CD4-positive, alpha-beta T cell (primary cell): Measurements from ENCODE around the gene ENOX2. TPM values are rescaled to one million over a fixed set of nuclear protein-coding genes. Genes with fewer than 3 reads are reported as not detected.
"Not testable (repeated sequence)": the region's sequence is repeated elsewhere in the genome, so short reads cannot be mapped to it uniquely, and the experiment has no call there.

Experiments used
- ATAC-seq: fragments of 200-7000 bp; cut with Tn5 transposase; one replicate; pipeline ENCODE4 v1.10.0; 2022; ENCODE audit warnings: mild to moderate bottlenecking; ENCODE audit not compliant: poor library complexity
- CTCF ChIA-PET: fragments of 350-600 bp; sonication (Branson Sonifier 250); formaldehyde crosslinking; loops from one replicate; lab custom pipeline; 2021; ENCODE audit warnings: antibody characterized with exemption, inconsistent platforms; lab: Charles Lee
- POLR2A ChIA-PET: fragments of 350-600 bp; sonication (Branson Sonifier 250); formaldehyde crosslinking; loops from one replicate; lab custom pipeline; 2021; ENCODE audit warnings: antibody characterized with exemption, inconsistent platforms; lab: Charles Lee
- DNase-seq, 14 experiments: peaks; one replicate each; pipeline ENCODE4 v3.0.0-alpha.2; 2013 to 2020; ENCODE audit warnings: mixed read lengths in 2 of 14
- H3K27ac ChIP-seq, 2 donors: one replicate each; pipeline versions ENCODE4 v1.5.1 to v1.7.0; 2013; ENCODE audit warnings: low read length in 2 of 2, low read depth in 1 of 2, mild to moderate bottlenecking in 1 of 2
- H3K27me3 ChIP-seq, 2 experiments: 1 replicate in 1 of 2; 2 replicates in 1 of 2; pipeline versions ENCODE4 v1.6.1 to v1.7.0; 2013; ENCODE audit warnings: low read length in 2 of 2, control low read depth in 1 of 2, mild to moderate bottlenecking in 1 of 2, moderate library complexity in 1 of 2; ENCODE audit not compliant: insufficient read depth in 2 of 2, control insufficient read depth in 1 of 2
- H3K36me3 ChIP-seq: one replicate; pipeline ENCODE4 v1.6.1; 2013; ENCODE audit warnings: low read length, control low read depth; ENCODE audit not compliant: insufficient read depth
- H3K4me1 ChIP-seq: one replicate; pipeline ENCODE4 v1.6.1; 2013; ENCODE audit warnings: low read length, control low read depth; ENCODE audit not compliant: insufficient read depth
- H3K4me3 ChIP-seq: one replicate; pipeline ENCODE4 v1.5.1; 2013; ENCODE audit warnings: mild to moderate bottlenecking, low read length, moderate library complexity
- H3K9me3 ChIP-seq, 2 experiments: 1 replicate in 1 of 2; 2 replicates in 1 of 2; pipeline versions ENCODE4 v1.6.1 to v1.7.0; 2013; ENCODE audit warnings: low read length in 2 of 2, mild to moderate bottlenecking in 2 of 2, control low read depth in 1 of 2, moderate library complexity in 1 of 2; ENCODE audit not compliant: control insufficient read depth in 1 of 2, insufficient read depth in 1 of 2
- H3K27ac Mint-ChIP-seq: one replicate; pipeline ENCODE4 v1.8.0; 2020; ENCODE audit warnings: mixed read lengths
- H3K27me3 Mint-ChIP-seq: one replicate; pipeline ENCODE4 v1.8.0; 2021; ENCODE audit warnings: mixed read lengths
- H3K36me3 Mint-ChIP-seq: one replicate; pipeline ENCODE4 v1.8.0; 2021; ENCODE audit warnings: low read depth, mixed read lengths
- H3K4me1 Mint-ChIP-seq: one replicate; pipeline ENCODE4 v1.8.0; 2021; ENCODE audit warnings: low read depth, mixed read lengths
- H3K4me3 Mint-ChIP-seq: one replicate; pipeline ENCODE4 v1.8.0; 2020; ENCODE audit warnings: mild to moderate bottlenecking, mixed read lengths
- H3K9me3 Mint-ChIP-seq: one replicate; pipeline ENCODE4 v1.8.0; 2020; ENCODE audit warnings: mixed read lengths
- intact Hi-C, 2 experiments: fragments of 100-400 bp; cut with DNase I in 1 of 2; cut with micrococcal nuclease in 1 of 2; formaldehyde crosslinking; loops; one replicate each; pipeline versions ENCODE4 v1.15.1 to v1.9.0; 2023 to 2025; cut with DNase I, micrococcal nuclease
- total RNA-seq, 174 experiments: library from RNA in 2 of 174; stranded (reverse) in 2 of 174; gene quantifications; one replicate each; pipeline ENCODE4 v1.2.3 and lab custom pipeline; 2021 to 2026
- TF ChIP-seq, protein P1 (sequence below): fragments of 200-600 bp; IDR thresholded peaks from one replicate; pipeline ENCODE4 v1.8.0; 2022; ENCODE audit warnings: antibody characterized with exemption, mild to moderate bottlenecking

ENOX2 gene
- total RNA-seq, 2 experiments from 2014 or later: 4.0 to 6.5 TPM

DNA sequence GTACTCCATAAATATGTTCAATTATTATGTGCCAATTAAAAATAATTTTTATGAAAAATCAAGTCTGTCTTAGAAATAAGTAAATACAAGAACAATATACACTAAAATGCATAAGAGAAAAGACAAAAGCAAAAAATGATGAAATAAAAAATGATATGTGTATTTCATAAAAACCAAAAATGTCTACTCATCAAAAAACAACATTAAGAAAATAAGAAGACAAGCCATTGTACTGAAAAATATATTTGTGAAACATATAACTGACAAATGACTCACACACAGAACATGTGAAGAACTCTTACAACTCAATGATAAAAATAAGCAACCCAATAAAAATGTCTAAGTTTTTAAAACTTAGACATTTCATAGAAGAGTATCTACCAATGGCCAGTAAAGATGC, 34.1 kb upstream of the ENOX2 start:
- H3K4me3 Mint-ChIP-seq: no peak overlapping the region
- DNase-seq: no peak

DNA sequence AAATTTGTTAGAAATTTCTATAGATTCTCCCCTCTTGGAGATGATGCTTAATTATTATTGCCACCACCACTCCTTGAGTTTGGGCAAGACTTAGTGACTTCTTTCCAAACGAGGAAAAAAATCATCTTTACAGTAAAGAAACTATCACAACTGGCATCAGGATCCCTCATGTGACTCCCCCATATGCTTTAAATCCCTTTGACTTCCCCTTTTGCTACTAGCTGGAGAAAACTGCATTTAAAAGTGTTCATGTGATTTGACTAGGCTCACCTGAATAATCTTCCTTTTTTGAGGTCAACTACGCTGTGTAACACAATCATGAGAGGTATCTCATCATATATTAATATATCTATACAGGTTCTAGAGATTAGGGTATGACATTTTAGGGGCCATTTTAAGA, 30.3 kb upstream of the ENOX2 start:
- ChIA-PET CTCF (no interaction called here), POLR2A (no interaction called here)
- no peak overlapping the region for H3K27ac Mint-ChIP-seq
- H3K36me3 Mint-ChIP-seq: no peaks in the 10 kb centered on the region
- Histone ChIP-seq H3K4me1 (no peaks in the 10 kb centered on the region), H3K4me3 (no peak overlapping the region), H3K27me3 (no peaks in the 10 kb centered on the region), H3K36me3 (no peaks in the 10 kb centered on the region), H3K9me3 (no peaks in the 10 kb centered on the region), H3K27ac (no peak overlapping the region)
- no peak for ATAC-seq
- TF ChIP-seq, protein P1, sequence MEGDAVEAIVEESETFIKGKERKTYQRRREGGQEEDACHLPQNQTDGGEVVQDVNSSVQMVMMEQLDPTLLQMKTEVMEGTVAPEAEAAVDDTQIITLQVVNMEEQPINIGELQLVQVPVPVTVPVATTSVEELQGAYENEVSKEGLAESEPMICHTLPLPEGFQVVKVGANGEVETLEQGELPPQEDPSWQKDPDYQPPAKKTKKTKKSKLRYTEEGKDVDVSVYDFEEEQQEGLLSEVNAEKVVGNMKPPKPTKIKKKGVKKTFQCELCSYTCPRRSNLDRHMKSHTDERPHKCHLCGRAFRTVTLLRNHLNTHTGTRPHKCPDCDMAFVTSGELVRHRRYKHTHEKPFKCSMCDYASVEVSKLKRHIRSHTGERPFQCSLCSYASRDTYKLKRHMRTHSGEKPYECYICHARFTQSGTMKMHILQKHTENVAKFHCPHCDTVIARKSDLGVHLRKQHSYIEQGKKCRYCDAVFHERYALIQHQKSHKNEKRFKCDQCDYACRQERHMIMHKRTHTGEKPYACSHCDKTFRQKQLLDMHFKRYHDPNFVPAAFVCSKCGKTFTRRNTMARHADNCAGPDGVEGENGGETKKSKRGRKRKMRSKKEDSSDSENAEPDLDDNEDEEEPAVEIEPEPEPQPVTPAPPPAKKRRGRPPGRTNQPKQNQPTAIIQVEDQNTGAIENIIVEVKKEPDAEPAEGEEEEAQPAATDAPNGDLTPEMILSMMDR: no peak
- H3K4me1 Mint-ChIP-seq: no peaks in the 10 kb centered on the region
- no peaks in the 10 kb centered on the region for H3K27me3 Mint-ChIP-seq
- DNase-seq: no peak
- H3K4me3 Mint-ChIP-seq: no peak overlapping the region
- intact Hi-C loops: no loop called here
- no peaks in the 10 kb centered on the region for H3K9me3 Mint-ChIP-seq

More for the DNA sequence above, 34.1 kb upstream of the ENOX2 start:
- no peaks in the 10 kb centered on the region for H3K27me3 ChIP-seq
- Mint-ChIP-seq H3K36me3 (no peaks in the 10 kb centered on the region), H3K9me3 (no peaks in the 10 kb centered on the region), H3K27me3 (no peaks in the 10 kb centered on the region), H3K4me1 (no peaks in the 10 kb centered on the region), H3K27ac (no peak overlapping the region)
- intact Hi-C loops: no loop called here
- no peak overlapping the region for H3K4me3 ChIP-seq
- ChIA-PET POLR2A (no interaction called here), CTCF (no interaction called here)
- H3K9me3 ChIP-seq: no peaks in the 10 kb centered on the region
- H3K27ac ChIP-seq: no peak overlapping the region
- ATAC-seq: no peak
- no peaks in the 10 kb centered on the region for H3K36me3 ChIP-seq
- no peaks in the 10 kb centered on the region for H3K4me1 ChIP-seq
- TF ChIP-seq, protein P1: no peak

DNA sequence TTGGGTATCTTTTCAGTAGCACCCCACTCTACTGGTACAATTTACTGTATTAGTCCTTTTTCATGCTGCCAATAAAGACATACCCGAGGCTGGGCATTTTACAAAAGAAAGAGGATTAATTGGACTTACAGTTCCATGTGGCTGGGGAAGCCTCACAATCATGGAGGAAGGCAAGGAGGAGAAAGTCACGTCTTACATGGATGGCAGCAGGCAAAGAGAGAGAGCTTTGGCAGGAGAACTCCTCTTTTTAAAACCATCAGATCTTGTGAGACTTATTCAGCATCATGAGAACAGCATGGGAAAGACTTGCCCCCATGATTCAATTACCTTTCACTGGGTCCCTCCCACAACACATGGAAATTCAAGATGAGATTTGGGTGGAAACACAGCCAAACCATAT, 17.4 kb upstream of the ENOX2 start:
- H3K4me1 Mint-ChIP-seq, ATAC-seq: not testable (repeated sequence)

DNA sequence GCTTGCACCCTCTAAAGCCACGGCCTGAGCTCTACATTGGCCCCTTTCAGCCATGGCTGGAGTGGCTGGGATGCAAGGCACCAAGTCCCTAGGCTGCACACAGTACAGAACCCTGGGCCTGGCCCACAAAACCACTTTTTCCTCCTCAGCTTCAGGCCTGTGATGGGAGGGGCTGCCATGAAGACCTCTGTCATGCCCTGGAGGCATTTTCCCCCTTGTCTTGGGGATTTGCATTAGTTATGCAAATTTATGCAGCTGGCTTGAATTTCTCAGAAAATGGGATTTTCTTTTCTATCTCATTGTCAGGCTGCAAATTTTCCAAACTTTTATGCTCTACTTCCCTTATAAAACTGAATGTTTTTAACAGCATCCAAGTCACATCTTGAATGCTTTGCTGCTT, 16.7 kb upstream of the ENOX2 start:
- H3K36me3 Mint-ChIP-seq, H3K4me1 Mint-ChIP-seq, H3K27ac ChIP-seq, CTCF ChIA-PET, POLR2A ChIA-PET, H3K9me3 ChIP-seq, H3K27me3 ChIP-seq, H3K4me3 ChIP-seq, DNase-seq, H3K9me3 Mint-ChIP-seq, H3K4me1 ChIP-seq, H3K27ac Mint-ChIP-seq, H3K27me3 Mint-ChIP-seq, H3K36me3 ChIP-seq, H3K4me3 Mint-ChIP-seq, ATAC-seq: not testable (repeated sequence)
- intact Hi-C loops: loop anchor here (5.0 to 10.0 kb wide), 4 partner anchors 377 to 1315 kb away; no protein-coding TSS in a partner anchor

More for the DNA sequence above, 17.4 kb upstream of the ENOX2 start:
- H3K36me3 ChIP-seq, H3K27ac Mint-ChIP-seq, H3K4me3 ChIP-seq, H3K27me3 ChIP-seq, H3K36me3 Mint-ChIP-seq, H3K9me3 ChIP-seq, H3K27me3 Mint-ChIP-seq, H3K27ac ChIP-seq, intact Hi-C loops, H3K4me3 Mint-ChIP-seq, H3K9me3 Mint-ChIP-seq, CTCF ChIA-PET, DNase-seq, POLR2A ChIA-PET, H3K4me1 ChIP-seq: not testable (repeated sequence)

DNA sequence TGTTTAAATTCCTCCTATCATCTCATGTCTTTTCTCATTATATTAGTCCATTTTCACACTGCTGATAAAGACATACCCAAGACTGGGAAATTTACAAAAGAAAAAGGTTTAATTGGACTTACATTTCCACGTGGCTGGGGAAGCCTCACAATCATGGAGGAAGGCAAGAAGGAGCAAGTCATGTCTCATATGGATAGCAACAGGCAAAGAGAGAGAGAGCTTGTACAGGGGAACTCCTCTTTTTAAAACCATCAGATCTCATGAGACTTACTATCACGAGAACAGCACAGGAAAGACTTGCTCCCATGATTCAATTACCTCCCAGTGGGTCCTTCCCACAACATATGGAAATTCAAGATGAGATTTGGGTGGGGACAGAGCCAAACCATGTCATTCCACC, 15.5 kb upstream of the ENOX2 start:
- intact Hi-C loops: loop anchor here (5.0 to 10.0 kb wide), 4 partner anchors 376 to 1314 kb away; no protein-coding TSS in a partner anchor
- H3K9me3 ChIP-seq, CTCF ChIA-PET, H3K36me3 Mint-ChIP-seq, POLR2A ChIA-PET, H3K4me1 ChIP-seq, H3K27ac ChIP-seq, H3K36me3 ChIP-seq, H3K27ac Mint-ChIP-seq, ATAC-seq, H3K27me3 ChIP-seq, H3K27me3 Mint-ChIP-seq, H3K9me3 Mint-ChIP-seq, DNase-seq, H3K4me1 Mint-ChIP-seq, H3K4me3 Mint-ChIP-seq, H3K4me3 ChIP-seq: not testable (repeated sequence)
